Heart left ventricle (tissue), 16 donors: Measurements from ENCODE around the gene IPCEF1. TPM values are rescaled to one million over a fixed set of nuclear protein-coding genes. Genes with fewer than 3 reads are reported as not detected.

Experiments used
- ATAC-seq, 4 donors: fragments of 200-7000 bp; cut with Tn5 transposase; one replicate each; pipeline ENCODE4 v1.9.1; 2020 to 2022; ENCODE audit warnings: moderate library complexity in 4 of 4, mild to moderate bottlenecking in 3 of 4, moderate number of reproducible peaks in 1 of 4
- DNase-seq, 5 donors: peaks; one replicate each; pipeline ENCODE4 v3.0.0-alpha.2; 2020
- H3K27ac ChIP-seq, 12 donors: fragments of 200-600 bp; sonication (generic) in 4 of 12; one replicate each; pipeline versions ENCODE4 v1.5.0 to v1.8.0; 2016 to 2022; ENCODE audit warnings: mild to moderate bottlenecking in 2 of 12
- H3K27me3 ChIP-seq, 9 donors: fragments of 200-600 bp; sonication (generic) in 2 of 9; one replicate each; pipeline versions ENCODE4 v1.5.1 to v1.8.0; 2016 to 2022; ENCODE audit warnings: mild to moderate bottlenecking in 3 of 9
- H3K36me3 ChIP-seq, 9 donors: fragments of 200-600 bp; sonication (generic) in 2 of 9; one replicate each; pipeline versions ENCODE4 v1.5.0 to v1.8.0; 2018 to 2022; ENCODE audit warnings: mild to moderate bottlenecking in 2 of 9
- H3K4me1 ChIP-seq, 12 donors: fragments of 200-600 bp; sonication (generic) in 4 of 12; one replicate each; pipeline versions ENCODE4 v1.5.0 to v1.8.0; 2016 to 2022; ENCODE audit warnings: mild to moderate bottlenecking in 3 of 12
- H3K4me3 ChIP-seq, 12 donors: fragments of 200-600 bp; sonication (generic) in 4 of 12; one replicate each; pipeline versions ENCODE4 v1.5.0 to v1.8.0; 2017 to 2022; ENCODE audit warnings: mild to moderate bottlenecking in 9 of 12, moderate library complexity in 4 of 12
- H3K9me3 ChIP-seq, 12 donors: fragments of 200-600 bp; sonication (generic) in 4 of 12; one replicate each; pipeline versions ENCODE4 v1.5.0 to v1.8.0; 2016 to 2022; ENCODE audit warnings: mild to moderate bottlenecking in 1 of 12
- POLR2A ChIP-seq, 2 donors: fragments of 450-650 bp; IDR thresholded peaks; one replicate each; pipeline ENCODE4 v1.6.1; 2017; ENCODE audit warnings: antibody characterized with exemption in 2 of 2, mild to moderate bottlenecking in 2 of 2, moderate library complexity in 2 of 2
- WGBS, 4 donors: extraction: QIAGEN DNeasy Blood & Tissue Kit in 2 of 4; methylation state at CpG; one replicate each; pipeline versions ENCODE4 v1.1.5 to v1.1.7; 2013 to 2018; 5-methylcytosine and 5-hydroxymethylcytosine counted together
- intact Hi-C, 10 donors: fragments of 100-400 bp; cut with DNase I; formaldehyde crosslinking; loops; one replicate each; pipeline versions ENCODE4 v1.11.1 to v1.14.2; 2022
- polyA plus RNA-seq, 2 donors: library from polyadenylated mRNA; stranded (reverse); fragments of 200-250 nt; gene quantifications; one replicate each; pipeline ENCODE4 v1.2.3, GENCODE V29; 2013
- total RNA-seq, 9 donors: library from RNA; depleted of rRNA in 2 of 9; stranded (reverse); fragments of >200 nt in 2 of 9; fragmentation: NEBNext Ultra II Directional in 3 of 9; extraction: Animal tissue kit (Norgen Biotek cat#: 25700) in 3 of 9; gene quantifications; one replicate each; pipeline versions ENCODE4 v1.1.0 to v1.2.4, GENCODE V29; 2016 to 2023
- TF ChIP-seq, protein P1 (sequence below), 12 donors: fragments of 200-600 bp; sonication (generic) in 4 of 12; IDR thresholded peaks; one replicate each; pipeline versions ENCODE4 v1.5.0 to v1.8.0; 2018 to 2022; ENCODE audit warnings: antibody characterized with exemption in 12 of 12, mild to moderate bottlenecking in 5 of 12
- donor health status: ischemic (EF 13 %, LVEDD 7.1; RV severe dilation, severe dysfunction).
- donor health status: healthy with polysubstance abuse.
- donor health status: DM: no; HTN: yes; CAD: no.
- donor health status: DM: no; HTN: no; CAD: no.
- donor health status: ischemic (EF 25% LVEDD 6.9; RV normal size, moderate dysfunction).
- donor health status: ischemic (EF 25% LVEDD 5.7; RV mildly dilated, moderate dysfunction).
- donor health status: healthy.
- donor health status: DM: yes; HTN: yes; CAD: no.
- donor health status: ischemic (EF 35%, LVEDD 5.7; RV mildly dilated, moderate dysfunction).
- donor health status: nonischemic (EF 11% LVEDD 7.7; RV severe dilation, severe dysfunction).
- donor health status: DM: yes; HTN: yes; CAD: no.
- donor health status: PGD.
- donor health status: ischemic (EF 29% LVEDD 5.4; RV normal size, mild dysfunction).
- donor health status: nonischemic (EF 23%, LVEDD 6.1; RV moderate dilation, normal function).

Gene IPCEF1
- total and polyA plus RNA-seq, 11 donors, result 0.10 to 4.1 (median 0.35) TPM

DNA sequence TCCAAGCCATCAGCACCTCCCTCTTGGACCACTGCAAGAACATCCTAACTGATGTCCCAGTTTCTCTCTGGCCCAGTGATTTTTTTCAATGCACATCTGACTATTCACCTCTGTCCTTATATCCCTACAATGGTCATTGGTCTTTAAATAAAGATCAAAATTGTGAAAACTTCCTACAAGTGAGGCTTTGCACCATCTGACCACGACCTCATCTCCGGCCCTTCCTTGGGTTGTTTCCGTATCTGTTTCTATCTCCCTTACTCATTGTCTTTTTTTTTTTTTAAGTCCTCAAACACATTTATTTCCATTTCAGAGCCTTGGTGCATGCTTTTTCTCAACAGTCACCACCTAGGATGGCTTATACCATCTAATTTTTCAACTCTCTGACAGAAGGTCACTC lies 88.1 kb downstream of the IPCEF1 start:
- Histone ChIP-seq H3K9me3 (no peaks in the 10 kb centered on the region), H3K27me3 (no peaks in the 10 kb centered on the region), H3K27ac (no peak overlapping the region), H3K36me3 (no peaks in the 10 kb centered on the region), H3K4me1 (no peaks in the 10 kb centered on the region), H3K4me3 (no peak overlapping the region)
- ATAC-seq (no peak), DNase-seq (no peak)
- intact Hi-C loops, result no loop called here
- TF ChIP-seq POLR2A (IDR thresholded peaks at IDR 0.05), result no peak
- TF ChIP-seq, protein P1, sequence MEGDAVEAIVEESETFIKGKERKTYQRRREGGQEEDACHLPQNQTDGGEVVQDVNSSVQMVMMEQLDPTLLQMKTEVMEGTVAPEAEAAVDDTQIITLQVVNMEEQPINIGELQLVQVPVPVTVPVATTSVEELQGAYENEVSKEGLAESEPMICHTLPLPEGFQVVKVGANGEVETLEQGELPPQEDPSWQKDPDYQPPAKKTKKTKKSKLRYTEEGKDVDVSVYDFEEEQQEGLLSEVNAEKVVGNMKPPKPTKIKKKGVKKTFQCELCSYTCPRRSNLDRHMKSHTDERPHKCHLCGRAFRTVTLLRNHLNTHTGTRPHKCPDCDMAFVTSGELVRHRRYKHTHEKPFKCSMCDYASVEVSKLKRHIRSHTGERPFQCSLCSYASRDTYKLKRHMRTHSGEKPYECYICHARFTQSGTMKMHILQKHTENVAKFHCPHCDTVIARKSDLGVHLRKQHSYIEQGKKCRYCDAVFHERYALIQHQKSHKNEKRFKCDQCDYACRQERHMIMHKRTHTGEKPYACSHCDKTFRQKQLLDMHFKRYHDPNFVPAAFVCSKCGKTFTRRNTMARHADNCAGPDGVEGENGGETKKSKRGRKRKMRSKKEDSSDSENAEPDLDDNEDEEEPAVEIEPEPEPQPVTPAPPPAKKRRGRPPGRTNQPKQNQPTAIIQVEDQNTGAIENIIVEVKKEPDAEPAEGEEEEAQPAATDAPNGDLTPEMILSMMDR (IDR thresholded peaks at IDR 0.05), result no peak
- WGBS, 4 donors, result 75 to 88% (median 82%) methylated on average over 3 of the region's 3 CpGs

DNA sequence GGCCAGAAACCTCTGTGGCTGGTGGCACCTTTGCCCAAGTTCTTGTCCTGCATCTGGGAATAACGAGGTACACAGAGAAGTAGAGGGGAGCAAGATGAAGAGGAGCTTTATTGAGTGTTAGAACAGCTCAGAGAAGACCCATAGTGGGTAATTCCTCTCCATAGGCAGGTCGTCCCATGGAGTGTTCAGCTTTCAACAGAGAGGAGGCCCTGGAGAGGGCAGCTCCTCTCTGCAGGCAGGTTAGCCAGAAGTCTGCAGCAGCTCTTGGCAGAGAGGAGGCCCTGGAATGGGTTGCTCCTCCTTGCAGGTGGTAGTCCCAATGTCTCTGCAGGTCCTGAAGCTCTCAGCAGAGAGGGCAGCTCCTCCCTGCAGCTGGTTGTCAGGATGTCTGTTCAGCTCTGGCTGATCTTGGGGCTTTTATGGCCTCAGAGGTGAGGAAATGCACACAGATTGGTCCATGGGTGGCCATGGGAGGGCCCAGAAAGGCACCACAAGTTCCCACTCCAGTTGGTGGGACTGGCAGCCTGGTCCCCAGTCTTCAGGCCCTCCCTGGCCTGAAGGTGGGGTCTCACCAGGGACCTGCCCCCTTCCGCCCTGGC lies 89.0 kb downstream of the IPCEF1 start:
- Histone ChIP-seq H3K27ac (no peak overlapping the region), H3K36me3 (no peaks in the 10 kb centered on the region), H3K9me3 (no peaks in the 10 kb centered on the region), H3K4me1 (no peaks in the 10 kb centered on the region), H3K4me3 (no peak overlapping the region), H3K27me3 (no peaks in the 10 kb centered on the region)
- no peak for TF ChIP-seq POLR2A (IDR thresholded peaks at IDR 0.05)
- TF ChIP-seq, protein P1 (IDR thresholded peaks at IDR 0.05), result no peak
- ATAC-seq (no peak), DNase-seq (no peak)
- intact Hi-C loops, result no loop called here
- WGBS, 4 donors, result 53 to 79% (median 76%) methylated on average over 2 to 3 of the region's 3 CpGs

DNA sequence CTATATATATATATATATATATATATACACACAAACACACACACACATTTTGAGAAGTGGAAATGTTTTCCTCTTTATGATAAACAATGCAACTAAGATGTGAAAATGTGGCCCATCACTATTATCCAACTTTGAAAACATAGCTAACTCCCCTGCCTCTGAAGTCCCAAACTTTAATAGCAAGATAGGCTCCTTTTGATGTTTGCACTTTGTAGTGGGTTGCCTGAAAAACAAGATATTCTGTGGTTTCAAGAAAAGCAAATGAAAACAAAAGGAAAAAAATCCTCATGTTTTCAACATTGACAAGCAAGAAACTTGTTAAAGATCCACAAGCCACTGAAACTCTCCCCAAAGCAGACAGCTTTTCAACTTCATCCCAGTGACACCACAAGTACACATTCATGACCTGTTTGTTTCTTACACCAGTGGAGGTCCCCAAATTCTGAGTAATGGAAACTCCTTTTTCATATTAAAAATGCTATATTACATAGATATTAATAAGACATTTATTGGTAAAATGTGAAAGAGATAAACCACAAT lies 90.0 kb downstream of the IPCEF1 start:
- TF ChIP-seq, protein P1 (IDR thresholded peaks at IDR 0.05), result no peak
- TF ChIP-seq POLR2A (IDR thresholded peaks at IDR 0.05), result no peak
- no peaks in the 10 kb centered on the region for H3K4me1 ChIP-seq
- DNase-seq, result no peak
- no peak overlapping the region for H3K27ac ChIP-seq
- H3K9me3 ChIP-seq, result no peaks in the 10 kb centered on the region
- H3K36me3 ChIP-seq, result no peaks in the 10 kb centered on the region
- no peak for ATAC-seq
- no peak overlapping the region for H3K4me3 ChIP-seq
- no peaks in the 10 kb centered on the region for H3K27me3 ChIP-seq
- intact Hi-C loops, result no loop called here

DNA sequence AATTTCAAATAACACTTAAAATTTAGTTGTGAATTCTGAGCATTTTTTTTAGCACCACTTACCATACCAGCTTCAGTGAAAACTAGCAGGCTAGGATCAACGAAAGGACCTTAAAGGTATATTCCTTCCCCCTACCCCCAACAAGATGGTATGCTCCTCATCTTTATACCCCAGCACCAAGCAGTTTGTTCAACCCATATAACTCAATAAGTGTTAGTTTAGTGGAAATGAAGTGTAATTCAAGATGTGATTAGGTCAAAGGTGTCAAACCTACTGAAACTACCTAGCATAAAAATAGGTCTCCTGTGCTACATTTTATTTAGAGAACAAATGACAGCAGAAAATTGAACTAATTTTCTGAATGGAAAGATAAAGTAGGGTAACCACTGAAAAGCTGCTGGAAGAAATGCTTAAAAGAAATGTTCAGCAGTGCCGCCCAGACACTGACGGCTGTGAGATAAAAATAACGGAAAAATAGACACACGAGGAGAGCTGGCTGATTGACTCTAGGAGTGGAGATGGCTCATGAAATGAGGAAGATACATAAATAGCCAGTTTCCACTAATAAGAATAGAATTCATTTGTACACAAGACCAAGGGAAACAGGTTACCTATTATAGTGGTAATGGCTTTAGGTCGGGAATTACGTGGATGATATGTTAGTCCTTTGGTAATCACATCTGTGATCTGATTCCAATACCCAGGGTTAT lies 94.8 kb downstream of the IPCEF1 start:
- Histone ChIP-seq H3K4me3 (no peak overlapping the region), H3K9me3 (no peaks in the 10 kb centered on the region), H3K36me3 (no peaks in the 10 kb centered on the region), H3K27ac (no peak overlapping the region), H3K4me1 (peaks cover 0 to 19% (median 0%) of the 10 kb centered on the region in 12 donors), H3K27me3 (no peaks in the 10 kb centered on the region)
- intact Hi-C loops, result no loop called here
- 77 to 83% (median 81%) methylated on average over 7 of the region's 7 CpGs for WGBS, 4 donors
- TF ChIP-seq, protein P1 (IDR thresholded peaks at IDR 0.05), result no peak
- TF ChIP-seq POLR2A (IDR thresholded peaks at IDR 0.05), result no peak
- no peak for ATAC-seq
- no peak for DNase-seq
